Smooth muscle cell (in vitro differentiated cells): ENCODE results near the gene CFAP299. TPM values are rescaled to one million over a fixed set of nuclear protein-coding genes. Genes with fewer than 3 reads are reported as not detected.

Experiments used
- DNase-seq: peaks from one replicate; lab custom pipeline; 2025; ENCODE audit not compliant: unreplicated experiment; lab: John Stamatoyannopoulos, UW
- H2AFZ ChIP-seq: fragments of 200-600 bp; sonication (generic); 2 replicates; pipeline ENCODE4 v1.6.0; 2016; ENCODE audit warnings: antibody characterized with exemption, low read depth, mild to moderate bottlenecking
- H3F3A ChIP-seq: fragments of 200-600 bp; sonication (generic); 2 replicates; pipeline ENCODE4 v1.6.0; 2017; ENCODE audit warnings: antibody characterized with exemption, low read depth
- H3K27ac ChIP-seq: fragments of 200-600 bp; sonication (generic); 2 replicates; pipeline ENCODE4 v1.5.1; 2016; ENCODE audit warnings: low read depth, mild to moderate bottlenecking
- H3K27me3 ChIP-seq: fragments of 200-600 bp; sonication (generic); 2 replicates; pipeline ENCODE4 v1.6.1; 2016; ENCODE audit warnings: low read depth, mild to moderate bottlenecking
- H3K36me3 ChIP-seq: fragments of 200-600 bp; sonication (generic); 2 replicates; pipeline ENCODE4 v1.5.1; 2016; ENCODE audit warnings: low read depth
- H3K4me1 ChIP-seq: fragments of 200-600 bp; sonication (generic); 2 replicates; pipeline ENCODE4 v1.5.1; 2016; ENCODE audit warnings: low read depth
- H3K4me2 ChIP-seq: fragments of 200-600 bp; sonication (generic); 2 replicates; pipeline ENCODE4 v1.6.0; 2016; ENCODE audit warnings: mild to moderate bottlenecking
- H3K4me3 ChIP-seq: fragments of 200-600 bp; sonication (generic); 2 replicates; pipeline ENCODE4 v1.5.1; 2016; ENCODE audit warnings: mild to moderate bottlenecking
- H3K79me2 ChIP-seq: fragments of 200-600 bp; sonication (generic); 2 replicates; pipeline ENCODE4 v1.6.0; 2016; ENCODE audit warnings: low read depth, mild to moderate bottlenecking
- H3K9ac ChIP-seq: fragments of 200-600 bp; sonication (generic); 2 replicates; pipeline ENCODE4 v1.6.0; 2016; ENCODE audit warnings: low read depth
- H3K9me3 ChIP-seq: fragments of 200-600 bp; sonication (generic); replicated peaks from 2 replicates; pipeline ENCODE4 v1.5.1; 2016; ENCODE audit warnings: low read depth
- H4K20me1 ChIP-seq: fragments of 200-600 bp; sonication (generic); 2 replicates; pipeline ENCODE4 v1.6.0; 2016; ENCODE audit warnings: low read depth
- CTCF ChIP-seq: fragments of 200-600 bp; sonication (generic); IDR thresholded peaks from 2 replicates; pipeline ENCODE4 v1.5.1; 2017; ENCODE audit warnings: borderline replicate concordance, mild to moderate bottlenecking, antibody characterized with exemption; ENCODE audit not compliant: insufficient read depth, poor library complexity, severe bottlenecking
- WGBS: methylation state at CpG from one replicate; pipeline ENCODE4 v1.1.7; 2016; ENCODE audit warnings: low lambda C conversion rate; 5-methylcytosine and 5-hydroxymethylcytosine counted together
- polyA plus RNA-seq: library from polyadenylated mRNA; unstranded; fragments of >200 nt; fragmentation: Nextera tagmentation; extraction: Ambion mirVana; gene quantifications from 2 replicates; pipeline ENCODE4 v1.2.1, GENCODE V29; 2016
- total RNA-seq: library from RNA; depleted of rRNA; stranded (reverse); fragments of >200 nt; gene quantifications from 2 replicates; pipeline ENCODE4 v1.2.3, GENCODE V29; 2014

Gene CFAP299
- total and polyA plus RNA-seq, 2 experiments from 2014 or later, result not detected

GRCh38 chr4:81007417-81007816 lies 671.9 kb downstream of the CFAP299 start:
- H3K27ac ChIP-seq, result no peak overlapping the region
- no peaks in the 10 kb centered on the region for H4K20me1 ChIP-seq
- WGBS, result 77% methylated on average over 2 of the region's 2 CpGs
- no peak overlapping the region for H3K4me2 ChIP-seq
- H3F3A ChIP-seq, result no peaks in the 10 kb centered on the region
- no peak for DNase-seq
- H3K79me2 ChIP-seq, result no peaks in the 10 kb centered on the region
- no peak for TF ChIP-seq CTCF
- H3K4me3 ChIP-seq, result no peak overlapping the region
- H3K36me3 ChIP-seq, result no peaks in the 10 kb centered on the region
- no peaks in the 10 kb centered on the region for H3K9me3 ChIP-seq
- no peaks in the 10 kb centered on the region for H3K27me3 ChIP-seq
- no peak overlapping the region for H3K9ac ChIP-seq
- no peaks in the 10 kb centered on the region for H3K4me1 ChIP-seq
- H2AFZ ChIP-seq, result no peak overlapping the region

Other genes with a start within 250 kb of the CFAP299 start
- 0.09 and 0.36 TPM in 2 replicates for gene PRDM8, start 138.2 kb upstream of the CFAP299 start, total RNA-seq
- gene PRDM8, start 138.2 kb upstream of the CFAP299 start, polyA plus RNA-seq, result 0.15 and 0.25 TPM in 2 replicates
- gene FGF5, start 69.1 kb upstream of the CFAP299 start, total RNA-seq, result 0.04 TPM in 1 of 2 replicates, not detected in the other
- 0.57 TPM in 1 of 2 replicates, not detected in the other for gene FGF5, start 69.1 kb upstream of the CFAP299 start, polyA plus RNA-seq